Activated gamma-delta T cell (primary cell): Measurements from ENCODE around the gene PAM.
"Not testable (repeated sequence)": the region's sequence is repeated elsewhere in the genome, so short reads cannot be mapped to it uniquely, and the experiment has no call there.

ENCODE experiments used
- DNase-seq: peaks from one replicate; lab custom pipeline; 2025; lab: John Stamatoyannopoulos, UW

Gene PAM

GRCh38 chr5:103057208-103058130 is 302.4 kb downstream of the PAM start:
- no peak for DNase-seq

GRCh38 chr5:103059525-103059924 is 304.4 kb downstream of the PAM start:
- no peak for DNase-seq

DNA sequence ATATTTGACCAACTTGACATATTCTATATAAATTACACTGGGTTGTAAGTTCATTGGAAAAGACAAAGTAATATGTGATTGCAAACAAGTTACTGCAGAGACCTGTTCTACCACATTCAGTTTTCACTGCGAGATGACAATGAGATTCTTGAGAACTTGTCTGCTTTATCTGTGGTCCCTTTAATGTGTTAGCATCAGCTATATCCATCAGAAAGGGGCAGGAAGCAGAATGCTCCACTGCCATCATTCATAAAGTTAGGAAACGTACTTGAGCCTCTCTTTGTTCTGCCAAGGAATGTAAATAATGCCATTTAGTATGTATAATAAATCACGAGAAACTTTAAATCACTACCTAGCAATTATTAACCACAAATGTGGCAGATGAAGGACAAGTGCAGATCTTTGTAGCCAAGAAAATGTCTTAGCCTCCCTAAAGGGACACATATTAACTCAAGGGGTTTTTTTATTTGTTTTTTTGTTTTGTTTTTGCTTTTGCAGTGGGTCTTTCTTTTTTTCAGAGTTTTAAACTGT is 305.4 kb downstream of the PAM start:
- no peak for DNase-seq

- no peak for DNase-seq
Observed at GRCh38 chr5:103066326-103066725, 311.2 kb downstream of the PAM start.

DNA sequence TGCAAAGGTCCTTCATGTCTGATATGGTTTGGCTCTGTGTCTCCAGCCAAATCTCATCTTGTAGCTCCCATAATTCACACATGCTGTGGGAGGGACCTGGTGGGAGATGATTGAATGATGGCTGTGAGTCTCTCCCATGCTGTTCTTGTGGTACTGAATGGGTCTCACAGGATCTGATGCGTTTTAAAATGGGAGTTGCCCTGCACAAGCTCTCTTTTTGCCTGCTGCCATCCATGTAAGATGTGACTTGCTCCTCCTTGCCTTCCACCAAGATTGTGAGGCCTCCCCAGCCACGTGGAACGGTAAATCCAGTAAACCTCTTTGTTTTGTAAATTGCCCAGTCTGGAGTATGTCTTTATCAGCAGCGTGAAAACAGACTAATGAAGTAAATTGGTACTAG is 318.4 kb downstream of the PAM start:
- DNase-seq = not testable (repeated sequence)

DNA sequence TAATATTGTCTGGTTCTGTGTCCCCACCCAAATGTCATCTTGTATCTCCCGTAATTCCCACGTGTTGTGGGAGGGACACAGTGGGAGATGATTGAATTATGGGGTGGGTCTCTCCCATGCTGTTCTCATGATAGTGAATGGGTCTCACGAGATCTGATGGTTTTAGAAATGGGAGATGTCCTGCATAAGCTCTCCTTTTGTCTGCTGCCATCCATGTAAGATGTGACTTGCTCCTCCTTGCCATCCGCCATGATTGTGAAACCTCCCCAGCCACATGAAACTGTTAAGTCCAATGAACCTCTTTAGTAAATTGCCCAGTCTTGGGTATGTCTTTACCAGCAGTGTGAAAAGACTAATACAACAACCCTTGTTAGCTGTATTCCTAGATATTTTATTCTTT is 320.3 kb downstream of the PAM start:
- no peak for DNase-seq
